Caki2 (cell line): ENCODE measurements around the gene LRRC8B. TPM values are rescaled to one million over a fixed set of nuclear protein-coding genes. Genes with fewer than 3 reads are reported as not detected.

Source experiments
- DNase-seq: peaks from one replicate; pipeline ENCODE4 v3.0.0-alpha.2; 2015; ENCODE audit warnings: low read depth
- in situ Hi-C: cut with HindIII; loops from 2 replicates; pipeline ENCODE4 v1.10.0; 2016; ENCODE audit warnings: low sequenced_read_pairs, low pct_unique_long_range_greater_than_20kb, mixed read lengths
- total RNA-seq: library from RNA; depleted of rRNA; stranded (reverse); fragments of >200 nt; shearing (Covaris generic); gene quantifications from 2 replicates; pipeline ENCODE4 v1.2.3, GENCODE V29; 2014; ENCODE audit warnings: low replicate concordance; rRNA removed

The LRRC8B gene
- total RNA-seq, 1 experiment from 2014 or later: 15.9 TPM

DNA sequence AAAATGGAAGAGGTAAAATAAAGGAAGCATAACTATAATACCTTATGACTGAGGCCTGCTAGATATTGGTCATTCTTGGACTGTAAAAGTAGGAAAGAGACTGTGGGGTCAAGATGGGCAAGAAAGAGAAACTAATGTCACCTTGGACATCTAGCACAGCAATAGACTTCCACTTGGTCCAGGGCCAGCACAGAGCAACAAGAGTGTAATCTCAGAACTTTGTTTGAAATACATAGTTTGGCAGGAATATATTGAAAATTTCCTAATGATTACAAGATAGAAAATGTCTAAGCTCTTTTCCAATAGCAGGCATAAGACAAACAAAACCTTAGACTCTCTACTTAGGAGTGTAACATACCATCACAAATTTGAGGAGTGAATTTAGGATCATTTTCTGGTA, 112.9 kb downstream of the LRRC8B start:
- in situ Hi-C loops: no loop called here
- no peak for DNase-seq

DNA sequence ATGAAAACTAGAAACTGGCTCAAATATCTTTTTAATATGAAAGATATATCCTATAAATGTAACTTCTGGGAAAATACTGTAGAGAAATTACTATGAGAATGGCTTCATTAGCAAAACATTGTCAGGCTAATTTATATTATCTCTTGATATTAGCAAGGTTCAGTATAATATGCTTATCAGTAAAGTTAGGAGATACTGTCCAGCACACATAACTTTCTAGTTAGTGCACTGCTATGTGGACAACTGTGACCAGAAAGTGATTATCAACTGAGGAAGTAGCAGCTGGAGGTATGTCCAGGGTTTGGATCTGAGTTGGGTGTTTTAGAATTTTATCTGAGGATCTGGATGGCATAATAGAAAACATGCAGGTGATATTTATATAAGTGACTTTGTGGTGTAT, 115.8 kb downstream of the LRRC8B start:
- DNase-seq: no peak
- in situ Hi-C loops: no loop called here

DNA sequence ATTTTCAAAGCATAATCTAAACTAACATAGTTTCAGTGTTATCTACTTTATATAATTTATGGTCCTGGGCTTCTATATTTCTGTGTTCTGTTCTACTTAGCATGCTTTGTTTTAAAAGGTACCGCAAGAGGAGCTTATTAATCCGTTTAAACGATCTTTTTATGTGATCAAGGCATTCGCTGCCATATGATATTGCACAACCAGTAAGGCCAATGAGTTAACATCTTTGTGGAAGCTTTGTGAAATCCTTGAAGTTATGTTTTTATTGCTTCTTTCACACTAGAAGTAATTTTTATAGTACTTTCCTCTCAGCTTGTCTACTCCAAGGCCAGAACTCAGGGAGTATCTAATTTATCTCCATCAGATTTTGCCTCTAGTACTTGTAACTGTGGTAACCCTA, 117.2 kb downstream of the LRRC8B start:
- DNase-seq: no peak
- in situ Hi-C loops: no loop called here

DNA sequence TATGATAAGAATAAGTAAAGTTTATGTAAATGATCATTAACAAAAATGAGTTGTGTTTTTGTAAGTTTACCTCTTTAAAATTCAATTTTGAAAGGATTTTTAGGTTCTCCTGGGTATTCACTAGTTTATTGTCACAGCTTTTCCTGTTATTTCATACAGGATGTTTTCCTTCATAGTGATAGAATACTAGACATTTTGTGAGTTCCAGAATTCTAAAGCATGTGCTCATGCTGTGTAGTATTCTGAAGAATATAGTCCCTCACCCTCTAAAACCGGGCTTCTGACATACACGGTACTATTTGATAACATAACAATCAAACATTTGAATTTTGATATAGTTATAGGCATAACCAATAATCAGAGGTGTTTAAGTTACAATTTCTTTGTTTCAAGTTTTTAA, 118.9 kb downstream of the LRRC8B start:
- in situ Hi-C loops: no loop called here
- no peak for DNase-seq

DNA sequence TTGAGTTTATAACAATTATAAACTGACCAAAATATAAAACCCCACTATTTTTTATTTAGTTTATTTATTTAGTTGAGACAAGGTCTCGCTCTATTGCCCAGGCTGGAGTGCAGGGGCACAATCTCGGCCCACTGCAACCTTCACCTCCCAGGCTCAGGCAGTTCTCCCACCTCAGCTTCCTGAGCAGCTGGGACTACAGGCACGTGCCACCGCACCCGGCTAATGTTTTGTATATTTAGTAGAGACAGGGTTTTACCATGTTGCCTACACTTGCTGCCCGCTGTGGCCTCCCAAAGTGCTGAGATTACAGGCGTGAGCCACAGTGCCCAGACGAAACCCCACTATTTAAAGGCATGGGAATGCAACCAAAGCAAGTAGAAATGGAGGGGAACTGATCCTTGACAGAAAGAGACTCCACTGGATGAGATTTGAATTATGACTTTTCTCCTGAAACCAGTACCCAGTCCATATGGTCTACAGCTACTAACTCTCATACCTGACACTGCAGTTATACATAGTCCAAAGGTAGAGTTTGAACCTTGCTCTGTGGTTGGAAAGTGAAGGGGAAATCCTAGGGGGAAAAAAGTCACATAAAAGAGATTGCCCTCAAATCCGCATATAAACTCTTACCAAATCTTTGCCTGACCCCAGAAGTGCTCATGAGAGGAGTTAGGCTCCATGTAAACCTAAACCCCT, 119.6 kb downstream of the LRRC8B start:
- DNase-seq: no peak
- in situ Hi-C loops: no loop called here

DNA sequence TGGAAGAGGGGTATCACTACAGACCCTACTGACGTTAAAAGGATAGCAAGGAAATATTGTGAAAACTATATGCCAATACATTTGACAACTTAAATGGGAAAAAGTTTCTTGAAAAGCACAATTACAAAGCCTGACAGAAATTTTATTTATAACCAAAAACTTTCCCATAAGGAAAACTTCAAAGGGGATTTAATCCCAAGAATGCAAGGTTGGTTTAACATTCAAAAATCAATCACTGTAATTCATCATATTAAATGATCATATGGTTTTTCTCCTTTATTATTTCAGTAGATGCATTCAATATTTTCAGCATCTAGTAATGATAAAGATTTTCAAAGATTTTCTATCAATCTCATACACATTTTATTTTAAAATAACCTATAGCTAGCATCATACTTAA, 121.6 kb downstream of the LRRC8B start:
- in situ Hi-C loops: no loop called here
- no peak for DNase-seq

Other genes starting within 250 kb of the LRRC8B start
- not detected in 2 replicates for gene GBP6, start 160.8 kb upstream of the LRRC8B start, total RNA-seq
- gene LRRC8C, start 108.3 kb downstream of the LRRC8B start, total RNA-seq: 1.4 and 2.3 TPM in 2 replicates